ENCODE results near the gene OR5K3.

Gene OR5K3

GRCh38 chr3:98434412-98434811 lies 43.9 kb downstream of the OR5K3 start:
- DNase-seq = no peak

- DNase-seq = no peak
These were observed 49.8 kb downstream of the OR5K3 start for GRCh38 chr3:98440283-98440682.

Measured in CD4-positive, alpha-beta T cell treated with Interleukin-6 for 4 hours (primary cell).